WTC11 (cell line): ENCODE data around the gene LRRC63.

Source experiments
- ATF1 ChIP-seq: sonication (generic); formaldehyde crosslinking; IDR thresholded peaks from 2 replicates; pipeline ENCODE4 v1.8.1; 2023; ENCODE audit warnings: mild to moderate bottlenecking, moderate library complexity, missing genetic modification reagents
- CREM ChIP-seq: sonication (generic); formaldehyde crosslinking; IDR thresholded peaks from 2 replicates; pipeline ENCODE4 v1.8.1; 2022; ENCODE audit warnings: mild to moderate bottlenecking, missing genetic modification reagents, moderate library complexity
- HMGA2 ChIP-seq: fragments of 250-450 bp; sonication (Bioruptor Pico); IDR thresholded peaks from 2 replicates; pipeline ENCODE4 v1.4.0; 2021; ENCODE audit warnings: mild to moderate bottlenecking, moderate library complexity
- MXD4 ChIP-seq: fragments of 250-450 bp; sonication (Bioruptor Pico); IDR thresholded peaks from 2 replicates; pipeline ENCODE4 v1.8.0; 2021; ENCODE audit warnings: mild to moderate bottlenecking, moderate library complexity, borderline replicate concordance
- NFYB ChIP-seq: sonication (generic); formaldehyde crosslinking; conservative IDR thresholded peaks from 2 replicates; pipeline ENCODE4 v1.8.0; 2022; ENCODE audit warnings: low read depth, missing genetic modification reagents
- RELA ChIP-seq: sonication (generic); formaldehyde crosslinking; IDR thresholded peaks from 2 replicates; pipeline ENCODE4 v1.8.1; 2022; ENCODE audit warnings: missing genetic modification reagents, mild to moderate bottlenecking, borderline replicate concordance
- TCF7 ChIP-seq: sonication (generic); formaldehyde crosslinking; IDR thresholded peaks from 2 replicates; pipeline ENCODE4 v1.8.0; 2022; ENCODE audit warnings: mild to moderate bottlenecking, low read depth, missing genetic modification reagents, moderate library complexity
- ZNF138 ChIP-seq: sonication (generic); formaldehyde crosslinking; conservative IDR thresholded peaks from 2 replicates; pipeline ENCODE4 v1.8.1; 2022; ENCODE audit warnings: mild to moderate bottlenecking, moderate library complexity, missing genetic modification reagents
- TF ChIP-seq, protein P1 (sequence below): sonication (generic); formaldehyde crosslinking; conservative IDR thresholded peaks from 2 replicates; pipeline ENCODE4 v1.8.1; 2022; ENCODE audit warnings: mild to moderate bottlenecking, missing genetic modification reagents
- TF ChIP-seq, protein P2 (sequence below): sonication (generic); formaldehyde crosslinking; IDR thresholded peaks from 2 replicates; pipeline ENCODE4 v1.8.0; 2022; ENCODE audit warnings: mild to moderate bottlenecking, missing genetic modification reagents
- TF ChIP-seq, protein P3 (sequence below): fragments of 200-600 bp; IDR thresholded peaks from 2 replicates; pipeline ENCODE4 v1.8.0; 2022; ENCODE audit warnings: antibody characterized with exemption
- TF ChIP-seq, protein P4 (sequence below): sonication (generic); formaldehyde crosslinking; IDR thresholded peaks from 2 replicates; pipeline ENCODE4 v1.8.0; 2022; ENCODE audit warnings: mild to moderate bottlenecking, missing genetic modification reagents

DNA sequence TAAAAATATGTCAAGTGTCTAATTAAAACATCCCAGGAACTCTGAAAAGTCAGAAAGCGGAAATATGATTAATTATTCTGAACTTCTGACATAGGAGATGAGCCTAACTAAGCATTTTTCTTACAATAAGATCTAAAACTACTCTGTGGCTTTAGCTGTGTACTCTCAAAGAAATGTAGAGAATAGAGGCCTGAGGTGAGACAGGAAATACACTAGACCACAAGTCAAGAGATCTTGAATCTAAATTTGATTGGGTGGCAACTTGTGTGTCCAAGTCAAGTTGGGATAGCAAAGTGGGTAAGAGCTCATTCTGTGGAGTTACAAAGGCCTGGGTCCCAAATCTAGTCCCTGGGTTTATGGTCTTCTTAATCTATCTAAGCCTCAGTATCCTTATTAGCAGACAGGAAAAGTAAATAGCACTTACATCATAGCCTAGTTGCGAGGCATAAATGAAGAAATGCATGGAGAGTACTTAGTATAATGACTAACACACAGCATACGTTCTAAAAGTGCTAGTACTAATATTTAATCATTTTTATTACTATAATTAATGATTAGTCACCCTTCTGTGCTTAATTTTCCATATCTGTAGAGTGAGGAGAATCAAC is 9.4 kb upstream of the LRRC63 start:
- TF ChIP-seq MXD4: no peak
- TF ChIP-seq CREM: no peak
- TF ChIP-seq HMGA2 (CRISPR knock-in tag): no peak
- TF ChIP-seq, protein P1, sequence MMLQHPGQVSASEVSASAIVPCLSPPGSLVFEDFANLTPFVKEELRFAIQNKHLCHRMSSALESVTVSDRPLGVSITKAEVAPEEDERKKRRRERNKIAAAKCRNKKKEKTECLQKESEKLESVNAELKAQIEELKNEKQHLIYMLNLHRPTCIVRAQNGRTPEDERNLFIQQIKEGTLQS (CRISPR knock-in tag): no peak
- TF ChIP-seq, protein P2, sequence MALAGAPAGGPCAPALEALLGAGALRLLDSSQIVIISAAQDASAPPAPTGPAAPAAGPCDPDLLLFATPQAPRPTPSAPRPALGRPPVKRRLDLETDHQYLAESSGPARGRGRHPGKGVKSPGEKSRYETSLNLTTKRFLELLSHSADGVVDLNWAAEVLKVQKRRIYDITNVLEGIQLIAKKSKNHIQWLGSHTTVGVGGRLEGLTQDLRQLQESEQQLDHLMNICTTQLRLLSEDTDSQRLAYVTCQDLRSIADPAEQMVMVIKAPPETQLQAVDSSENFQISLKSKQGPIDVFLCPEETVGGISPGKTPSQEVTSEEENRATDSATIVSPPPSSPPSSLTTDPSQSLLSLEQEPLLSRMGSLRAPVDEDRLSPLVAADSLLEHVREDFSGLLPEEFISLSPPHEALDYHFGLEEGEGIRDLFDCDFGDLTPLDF (CRISPR knock-in tag): no peak
- TF ChIP-seq NFYB (CRISPR knock-in tag): no peak
- TF ChIP-seq, protein P3, sequence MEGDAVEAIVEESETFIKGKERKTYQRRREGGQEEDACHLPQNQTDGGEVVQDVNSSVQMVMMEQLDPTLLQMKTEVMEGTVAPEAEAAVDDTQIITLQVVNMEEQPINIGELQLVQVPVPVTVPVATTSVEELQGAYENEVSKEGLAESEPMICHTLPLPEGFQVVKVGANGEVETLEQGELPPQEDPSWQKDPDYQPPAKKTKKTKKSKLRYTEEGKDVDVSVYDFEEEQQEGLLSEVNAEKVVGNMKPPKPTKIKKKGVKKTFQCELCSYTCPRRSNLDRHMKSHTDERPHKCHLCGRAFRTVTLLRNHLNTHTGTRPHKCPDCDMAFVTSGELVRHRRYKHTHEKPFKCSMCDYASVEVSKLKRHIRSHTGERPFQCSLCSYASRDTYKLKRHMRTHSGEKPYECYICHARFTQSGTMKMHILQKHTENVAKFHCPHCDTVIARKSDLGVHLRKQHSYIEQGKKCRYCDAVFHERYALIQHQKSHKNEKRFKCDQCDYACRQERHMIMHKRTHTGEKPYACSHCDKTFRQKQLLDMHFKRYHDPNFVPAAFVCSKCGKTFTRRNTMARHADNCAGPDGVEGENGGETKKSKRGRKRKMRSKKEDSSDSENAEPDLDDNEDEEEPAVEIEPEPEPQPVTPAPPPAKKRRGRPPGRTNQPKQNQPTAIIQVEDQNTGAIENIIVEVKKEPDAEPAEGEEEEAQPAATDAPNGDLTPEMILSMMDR: no peak
- no peak for TF ChIP-seq ATF1 (CRISPR knock-in tag)
- TF ChIP-seq ZNF138 (CRISPR knock-in tag): no peak
- TF ChIP-seq, protein P4, sequence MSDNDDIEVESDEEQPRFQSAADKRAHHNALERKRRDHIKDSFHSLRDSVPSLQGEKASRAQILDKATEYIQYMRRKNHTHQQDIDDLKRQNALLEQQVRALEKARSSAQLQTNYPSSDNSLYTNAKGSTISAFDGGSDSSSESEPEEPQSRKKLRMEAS (CRISPR knock-in tag): no peak
- TF ChIP-seq RELA (CRISPR knock-in tag): no peak
- TF ChIP-seq TCF7: no peak
